Keratinocyte (primary cell): ENCODE measurements around the gene KCND2. TPM values are rescaled to one million over a fixed set of nuclear protein-coding genes. Genes with fewer than 3 reads are reported as not detected.

Experiments used
- DNase-seq: peaks from one replicate; pipeline ENCODE4 v3.0.0-alpha.2; 2011; ENCODE audit warnings: low read depth, missing footprints, low spot score
- FAIRE-seq: peaks from 2 replicates; lab custom pipeline; 2011; peaks lifted over from hg19 to GRCh38; lab: Jason Lieb, UNC
- H2AFZ ChIP-seq: 2 replicates; pipeline ENCODE4 v1.6.0; 2012; ENCODE audit warnings: low read length, control low read depth, inconsistent platforms; ENCODE audit not compliant: control insufficient read depth
- H3K27ac ChIP-seq: 2 replicates; pipeline ENCODE4 v1.5.1; 2011; ENCODE audit warnings: low read length; ENCODE audit not compliant: control insufficient read depth, insufficient read depth
- H3K27me3 ChIP-seq: 3 replicates; pipeline ENCODE4 v1.6.0; 2011; ENCODE audit warnings: low read length; ENCODE audit not compliant: control insufficient read depth, insufficient read depth; ENCODE audit errors: extremely low read depth
- H3K36me3 ChIP-seq, 2 experiments: 2 replicates in 1 of 2; 3 replicates in 1 of 2; pipeline ENCODE4 v1.5.1; 2011; ENCODE audit warnings: low read length in 2 of 2, mild to moderate bottlenecking in 1 of 2; ENCODE audit not compliant: control insufficient read depth in 2 of 2, insufficient read depth in 2 of 2; ENCODE audit errors: extremely low read depth in 1 of 2
- H3K4me1 ChIP-seq: 3 replicates; pipeline ENCODE4 v1.5.1; 2011; ENCODE audit warnings: low read length; ENCODE audit not compliant: control insufficient read depth, insufficient read depth; ENCODE audit errors: extremely low read depth
- H3K4me2 ChIP-seq: 3 replicates; pipeline ENCODE4 v1.6.0; 2011; ENCODE audit warnings: low read depth, low read length; ENCODE audit not compliant: control insufficient read depth, insufficient read depth; ENCODE audit errors: extremely low read depth
- H3K4me3 ChIP-seq, 3 experiments: fragments of 200-600 bp in 1 of 3; sonication (generic) in 1 of 3; 2 replicates in 2 of 3; 3 replicates in 1 of 3; pipeline ENCODE4 v1.5.1; 2011 to 2016; ENCODE audit warnings: low read length in 3 of 3, mild to moderate bottlenecking in 3 of 3, control low read depth in 2 of 3, inconsistent platforms in 1 of 3, low read depth in 1 of 3, mixed read lengths in 1 of 3, mixed run types in 1 of 3, moderate library complexity in 1 of 3; ENCODE audit not compliant: control insufficient read depth in 2 of 3, insufficient read depth in 2 of 3; ENCODE audit errors: extremely low read depth in 1 of 3
- H3K79me2 ChIP-seq: 2 replicates; pipeline ENCODE4 v1.6.0; 2012; ENCODE audit warnings: low read length; ENCODE audit not compliant: control insufficient read depth, insufficient read depth
- H3K9ac ChIP-seq: 3 replicates; pipeline ENCODE4 v1.6.0; 2011; ENCODE audit warnings: low read length; ENCODE audit not compliant: control insufficient read depth, insufficient read depth; ENCODE audit errors: extremely low read depth
- H3K9me1 ChIP-seq: 3 replicates; pipeline ENCODE4 v1.6.0; 2011; ENCODE audit warnings: low read length; ENCODE audit not compliant: control insufficient read depth, insufficient read depth; ENCODE audit errors: extremely low read depth
- H3K9me3 ChIP-seq: 2 replicates; pipeline ENCODE4 v1.5.1; 2012; ENCODE audit warnings: low read depth, low read length; ENCODE audit not compliant: control insufficient read depth
- H4K20me1 ChIP-seq: 3 replicates; pipeline ENCODE4 v1.6.0; 2011; ENCODE audit warnings: low read length; ENCODE audit not compliant: control insufficient read depth, insufficient read depth; ENCODE audit errors: extremely low read depth
- EZH2 ChIP-seq: IDR thresholded peaks from one replicate; pipeline ENCODE4 v1.6.1; 2012; ENCODE audit warnings: inconsistent platforms, mild to moderate bottlenecking, low read length, moderate library complexity
- dilution Hi-C: fragments of 300-500 bp; cut with MboI; formaldehyde crosslinking; loops from one replicate; pipeline ENCODE4 v1.7.0; 2020; ENCODE audit warnings: low sequenced_read_pairs; ENCODE audit not compliant: extremely low pct_ligation_motif_present
- polyA plus RNA-seq, 5 experiments: library from polyadenylated mRNA; depleted of rRNA in 3 of 5; stranded (reverse) in 3 of 5; stranded (forward) in 1 of 5; unstranded in 1 of 5; fragments of >200 nt; gene quantifications; 1 replicate in 1 of 5; 2 replicates in 3 of 5; 3 replicates in 1 of 5; pipeline versions ENCODE4 v1.2.1 to v1.2.3, GENCODE V29; 2011 to 2012; ENCODE audit warnings: missing spikeins in 2 of 5, low read depth in 1 of 5, low replicate concordance in 1 of 5
- TF ChIP-seq, protein P1 (sequence below), 3 experiments: IDR thresholded peaks in 1 of 3; conservative IDR thresholded peaks in 1 of 3; optimal IDR thresholded peaks in 1 of 3; 2 replicates in 2 of 3; 3 replicates in 1 of 3; pipeline versions ENCODE3 to v1.5.1; 2011; ENCODE audit warnings: low read length in 3 of 3, mild to moderate bottlenecking in 3 of 3, moderate library complexity in 2 of 3, control low read depth in 1 of 3, inconsistent platforms in 1 of 3; ENCODE audit not compliant: insufficient read depth in 2 of 3; ENCODE audit errors: extremely low read depth in 1 of 3

The KCND2 gene
- polyA plus RNA-seq, 1 donor (not counting 4 experiments of a cell fraction or from before 2014, with no cell fraction given) = not detected

DNA sequence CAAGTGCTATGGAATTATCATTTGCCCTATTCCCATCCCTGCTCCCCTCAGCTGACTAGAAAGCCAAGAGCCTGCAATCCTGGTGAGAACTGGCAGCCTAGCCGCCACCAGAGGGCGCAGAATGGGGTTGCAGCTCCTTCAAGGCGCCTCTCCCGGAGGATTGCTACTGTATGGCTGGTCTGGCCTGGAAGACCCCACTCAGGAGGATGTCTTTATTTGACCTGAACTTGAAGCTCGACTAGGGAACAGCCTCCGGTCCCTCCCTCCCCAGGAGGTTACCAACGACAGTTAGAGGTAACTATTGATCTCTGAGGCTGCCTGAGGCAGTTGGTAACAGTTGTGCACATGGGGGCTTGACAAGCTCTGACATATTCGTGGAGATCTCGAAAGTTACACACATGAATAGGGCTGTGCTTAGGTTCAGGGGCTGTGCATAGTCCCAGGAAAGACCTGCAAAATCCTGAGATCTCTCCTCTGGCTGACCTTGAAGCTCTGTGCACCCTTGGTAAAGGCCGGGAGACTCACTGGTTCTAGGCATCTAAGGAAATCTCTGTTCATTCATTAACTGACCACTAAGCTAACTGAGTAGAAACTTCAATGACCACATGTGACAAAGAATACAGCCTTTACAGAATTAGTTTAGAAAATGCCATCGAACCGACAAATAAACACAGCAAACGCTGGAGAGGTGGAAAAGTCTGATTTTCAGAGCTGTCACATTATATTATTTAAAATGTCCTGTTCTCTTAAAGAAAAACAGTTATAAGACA lies 519.3 kb downstream of the KCND2 start:
- Histone ChIP-seq H3K4me3 (no peak overlapping the region), H2AFZ (no peak overlapping the region), H3K9me1 (no peaks in the 10 kb centered on the region), H3K27me3 (no peaks in the 10 kb centered on the region), H3K4me2 (no peak overlapping the region), H3K9ac (no peak overlapping the region), H3K36me3 (no peaks in the 10 kb centered on the region), H4K20me1 (no peaks in the 10 kb centered on the region), H3K4me1 (no peaks in the 10 kb centered on the region), H3K9me3 (no peaks in the 10 kb centered on the region), H3K79me2 (no peaks in the 10 kb centered on the region), H3K27ac (no peak overlapping the region)
- TF ChIP-seq EZH2 = no peak
- TF ChIP-seq, protein P1, sequence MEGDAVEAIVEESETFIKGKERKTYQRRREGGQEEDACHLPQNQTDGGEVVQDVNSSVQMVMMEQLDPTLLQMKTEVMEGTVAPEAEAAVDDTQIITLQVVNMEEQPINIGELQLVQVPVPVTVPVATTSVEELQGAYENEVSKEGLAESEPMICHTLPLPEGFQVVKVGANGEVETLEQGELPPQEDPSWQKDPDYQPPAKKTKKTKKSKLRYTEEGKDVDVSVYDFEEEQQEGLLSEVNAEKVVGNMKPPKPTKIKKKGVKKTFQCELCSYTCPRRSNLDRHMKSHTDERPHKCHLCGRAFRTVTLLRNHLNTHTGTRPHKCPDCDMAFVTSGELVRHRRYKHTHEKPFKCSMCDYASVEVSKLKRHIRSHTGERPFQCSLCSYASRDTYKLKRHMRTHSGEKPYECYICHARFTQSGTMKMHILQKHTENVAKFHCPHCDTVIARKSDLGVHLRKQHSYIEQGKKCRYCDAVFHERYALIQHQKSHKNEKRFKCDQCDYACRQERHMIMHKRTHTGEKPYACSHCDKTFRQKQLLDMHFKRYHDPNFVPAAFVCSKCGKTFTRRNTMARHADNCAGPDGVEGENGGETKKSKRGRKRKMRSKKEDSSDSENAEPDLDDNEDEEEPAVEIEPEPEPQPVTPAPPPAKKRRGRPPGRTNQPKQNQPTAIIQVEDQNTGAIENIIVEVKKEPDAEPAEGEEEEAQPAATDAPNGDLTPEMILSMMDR (optimal IDR thresholded peaks at IDR 0.05 in 1 of 3, IDR thresholded peaks at IDR 0.05 in 1 of 3, conservative IDR thresholded peaks at IDR 0.05 in 1 of 3; ENCODE audit: extremely low read depth in 1 of 3, insufficient read depth in 2 of 3, low read length in 3 of 3) = peak; percentile 81 to 85 (median 83)
- FAIRE-seq = no peak
- dilution Hi-C loops = no loop called here
- DNase-seq = no peak

DNA sequence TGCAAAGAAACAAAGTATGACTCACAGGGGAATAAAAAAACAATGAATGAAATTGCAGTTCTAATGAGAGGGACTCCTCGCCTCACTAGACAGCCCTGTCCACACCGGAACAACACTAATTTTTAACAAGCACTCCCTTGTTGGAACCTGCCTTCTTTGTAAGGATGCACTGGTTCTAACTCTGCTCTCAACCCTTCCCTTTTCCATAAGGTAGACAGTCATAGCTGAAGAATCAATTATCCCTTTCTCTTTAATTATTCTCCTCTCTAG lies 519.8 kb downstream of the KCND2 start:
- no peaks in the 10 kb centered on the region for H3K9me3 ChIP-seq
- peak; percentile 9 for FAIRE-seq
- no peaks in the 10 kb centered on the region for H3K27me3 ChIP-seq
- no peaks in the 10 kb centered on the region for H3K4me1 ChIP-seq
- no peak for DNase-seq
- H2AFZ ChIP-seq = no peak overlapping the region
- dilution Hi-C loops = no loop called here
- no peaks in the 10 kb centered on the region for H3K36me3 ChIP-seq
- H3K9ac ChIP-seq = no peak overlapping the region
- H3K4me3 ChIP-seq = no peak overlapping the region
- TF ChIP-seq, protein P1 (optimal IDR thresholded peaks at IDR 0.05 in 1 of 3, IDR thresholded peaks at IDR 0.05 in 1 of 3, conservative IDR thresholded peaks at IDR 0.05 in 1 of 3; ENCODE audit: extremely low read depth in 1 of 3, insufficient read depth in 2 of 3, low read length in 3 of 3) = no peak
- no peak for TF ChIP-seq EZH2
- no peak overlapping the region for H3K4me2 ChIP-seq
- H3K27ac ChIP-seq = no peak overlapping the region
- no peaks in the 10 kb centered on the region for H3K9me1 ChIP-seq
- H3K79me2 ChIP-seq = no peaks in the 10 kb centered on the region
- no peaks in the 10 kb centered on the region for H4K20me1 ChIP-seq
